Endothelial cell of umbilical vein (primary cell): ENCODE results near the gene OR52D1. TPM values are rescaled to one million over a fixed set of nuclear protein-coding genes. Genes with fewer than 3 reads are reported as not detected.

ENCODE experiments used
- BruUV-seq: library from RNA; stranded (reverse); fragments of 400-500 nt; replicated peaks from 2 replicates; lab custom pipeline; 2021; lab: Mats Ljungman, UMichigan
- CTCF ChIA-PET: fragments of 300-600, 350-600 bp; sonication (Branson Sonifier 250); formaldehyde crosslinking; loops from one replicate; lab custom pipeline; 2021; ENCODE audit warnings: antibody characterized with exemption, inconsistent platforms; lab: Charles Lee
- POLR2A ChIA-PET: fragments of 300-600, 350-600 bp; sonication (Branson Sonifier 250); formaldehyde crosslinking; loops from one replicate; lab custom pipeline; 2021; ENCODE audit warnings: antibody characterized with exemption, inconsistent platforms; lab: Charles Lee
- DNase-seq: peaks from one replicate; pipeline ENCODE4 v3.0.0-alpha.2; 2011; ENCODE audit warnings: low read depth, low spot score
- FAIRE-seq: peaks from 2 replicates; lab custom pipeline; 2011; peaks lifted over from hg19 to GRCh38; lab: Jason Lieb, UNC
- H2AFZ ChIP-seq: 2 replicates; pipeline ENCODE4 v1.6.0; 2012; ENCODE audit warnings: low read depth, low read length, control low read depth, inconsistent platforms
- H3K27ac ChIP-seq: 2 replicates; pipeline ENCODE4 v1.5.1; 2011; ENCODE audit warnings: low read depth, mild to moderate bottlenecking, control low read depth, low read length, moderate library complexity; ENCODE audit not compliant: insufficient read depth
- H3K27me3 ChIP-seq, 2 experiments: 2 replicates each; pipeline versions ENCODE4 v1.6.0 to v1.6.1; 2011; ENCODE audit warnings: low read length in 2 of 2, mixed read lengths in 1 of 2; ENCODE audit not compliant: control insufficient read depth in 2 of 2, insufficient read depth in 2 of 2
- H3K36me3 ChIP-seq, 2 experiments: 2 replicates in 1 of 2; 3 replicates in 1 of 2; pipeline ENCODE4 v1.5.1; 2011; ENCODE audit warnings: low read length in 2 of 2, mild to moderate bottlenecking in 1 of 2, moderate library complexity in 1 of 2; ENCODE audit not compliant: control insufficient read depth in 2 of 2, insufficient read depth in 2 of 2; ENCODE audit errors: extremely low read depth in 1 of 2
- H3K4me1 ChIP-seq: 3 replicates; pipeline ENCODE4 v1.5.1; 2011; ENCODE audit warnings: mild to moderate bottlenecking, low read length; ENCODE audit not compliant: control insufficient read depth, insufficient read depth; ENCODE audit errors: extremely low read depth
- H3K4me2 ChIP-seq: 2 replicates; pipeline ENCODE4 v1.6.1; 2011; ENCODE audit warnings: low read length, control low read depth, mixed read lengths; ENCODE audit not compliant: insufficient read depth
- H3K4me3 ChIP-seq, 3 experiments: fragments of 200-600 bp in 1 of 3; sonication (generic), shearing (Covaris generic) in 1 of 3; replicated peaks in 1 of 3; 2 replicates each; pipeline ENCODE4 v1.5.1; 2011 to 2016; ENCODE audit warnings: control low read depth in 3 of 3, low read length in 3 of 3, mild to moderate bottlenecking in 2 of 3, inconsistent platforms in 1 of 3, low read depth in 1 of 3, moderate library complexity in 1 of 3; ENCODE audit not compliant: insufficient read depth in 1 of 3
- H3K79me2 ChIP-seq: 2 replicates; pipeline ENCODE4 v1.6.0; 2012; ENCODE audit warnings: low read length, inconsistent platforms; ENCODE audit not compliant: control insufficient read depth, insufficient read depth
- H3K9ac ChIP-seq: replicated peaks from 2 replicates; pipeline ENCODE3; 2011; ENCODE audit warnings: low read length, control low read depth; ENCODE audit not compliant: insufficient read depth; ENCODE audit errors: extremely low read depth
- H3K9me1 ChIP-seq: replicated peaks from 3 replicates; pipeline ENCODE4 v1.6.0; 2011; ENCODE audit warnings: mild to moderate bottlenecking, low read length; ENCODE audit not compliant: control insufficient read depth, insufficient read depth; ENCODE audit errors: extremely low read depth
- H3K9me3 ChIP-seq: replicated peaks from 2 replicates; pipeline ENCODE4 v1.5.1; 2012; ENCODE audit warnings: low read length, inconsistent platforms; ENCODE audit not compliant: control insufficient read depth, insufficient read depth
- H4K20me1 ChIP-seq: replicated peaks from 2 replicates; pipeline ENCODE3; 2011; ENCODE audit warnings: mild to moderate bottlenecking, low read length; ENCODE audit not compliant: control insufficient read depth, insufficient read depth; ENCODE audit errors: extremely low read depth
- EZH2 ChIP-seq: IDR thresholded peaks from 2 replicates; pipeline ENCODE4 v1.6.1; 2012; ENCODE audit warnings: borderline replicate concordance, low read depth, mild to moderate bottlenecking, moderate library complexity, low read length, inconsistent platforms; ENCODE audit not compliant: severe bottlenecking
- FOS ChIP-seq: IDR thresholded peaks from 2 replicates; pipeline ENCODE4 v1.6.1; 2011; ENCODE audit warnings: mild to moderate bottlenecking, low read length, moderate library complexity, borderline replicate concordance; ENCODE audit not compliant: insufficient read depth
- GATA2 ChIP-seq: IDR thresholded peaks from 2 replicates; pipeline ENCODE4 v1.7.0; 2011; ENCODE audit warnings: low read depth, mild to moderate bottlenecking, moderate library complexity, mixed read lengths, low read length; ENCODE audit not compliant: insufficient read length, insufficient read depth
- JUN ChIP-seq: IDR thresholded peaks from 2 replicates; pipeline ENCODE4 v1.6.1; 2011; ENCODE audit warnings: borderline replicate concordance, low read depth; ENCODE audit not compliant: insufficient read length, insufficient read depth
- MYC ChIP-seq: IDR thresholded peaks from one replicate; pipeline ENCODE4 v1.6.1; 2011; ENCODE audit warnings: mild to moderate bottlenecking, low read depth, low read length
- POLR2A ChIP-seq: IDR thresholded peaks from 2 replicates; pipeline ENCODE4 v1.6.1; 2012; ENCODE audit warnings: low read depth, mild to moderate bottlenecking, control low read depth, low read length
- POLR2AphosphoS5 ChIP-seq: IDR thresholded peaks from 2 replicates; pipeline ENCODE4 v1.6.1; 2012; ENCODE audit warnings: low read depth, mild to moderate bottlenecking, control low read depth, low read length, moderate library complexity; ENCODE audit not compliant: insufficient read depth
- dilution Hi-C: fragments of 300-500 bp; cut with MboI; formaldehyde crosslinking; loops from one replicate; pipeline ENCODE4 v1.15.0; 2019; ENCODE audit warnings: low sequenced_read_pairs; ENCODE audit not compliant: extremely low pct_ligation_motif_present
- intact Hi-C: fragments of 100-400 bp; cut with micrococcal nuclease; formaldehyde crosslinking; loops from one replicate; pipeline ENCODE4 v1.10.0; 2022
- polyA plus RNA-seq, 4 experiments: library from polyadenylated mRNA; depleted of rRNA in 3 of 4; stranded (reverse) in 3 of 4; unstranded in 1 of 4; fragments of >200 nt; gene quantifications; 2 replicates each; pipeline versions ENCODE4 v1.2.1 to v1.2.3, GENCODE V29; 2011 to 2012; ENCODE audit warnings: missing spikeins in 1 of 4
- total RNA-seq: library from RNA; stranded (reverse); gene quantifications from 2 replicates; pipeline ENCODE4 v1.2.3, GENCODE V29; 2021
- TF ChIP-seq, protein P1 (sequence below): IDR thresholded peaks from 2 replicates; pipeline ENCODE4 v1.6.1; 2011; ENCODE audit not compliant: insufficient read depth, insufficient read length
- TF ChIP-seq, protein P2 (sequence below), 2 donors: IDR thresholded peaks; 1 replicate in 1 of 2; 2 replicates in 1 of 2; pipeline ENCODE4 v1.5.1; 2011; ENCODE audit warnings: low read length in 2 of 2, mild to moderate bottlenecking in 2 of 2, moderate library complexity in 2 of 2, control low read depth in 1 of 2, inconsistent platforms in 1 of 2, low read depth in 1 of 2; ENCODE audit not compliant: insufficient read depth in 1 of 2; ENCODE audit errors: extremely low read depth in 1 of 2

The OR52D1 gene
- total and polyA plus RNA-seq, 2 donors (not counting 3 experiments of a cell fraction or from before 2014, with no cell fraction given), result not detected

DNA sequence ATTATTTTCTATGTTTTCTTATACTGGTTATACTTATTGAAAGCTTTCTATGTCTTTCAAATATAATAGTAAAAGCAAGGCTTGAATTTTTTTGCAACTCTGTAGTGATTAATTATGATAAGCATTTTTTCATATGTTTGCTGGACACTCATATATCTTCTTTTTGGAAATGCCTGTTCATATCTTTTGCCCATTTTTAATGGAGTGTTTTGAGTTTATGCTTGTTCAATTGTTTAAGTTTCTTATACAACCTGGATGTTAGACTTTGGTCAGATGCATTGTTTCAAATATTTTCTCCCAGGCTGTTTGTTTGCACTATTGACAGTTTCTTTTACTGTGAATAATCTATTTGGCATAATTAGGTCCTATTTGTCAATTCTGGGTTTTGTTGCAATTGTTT, 48.0 kb downstream of the OR52D1 start:
- CTCF ChIA-PET, result no interaction called here
- DNase-seq, result no peak
- TF ChIP-seq, protein P1, sequence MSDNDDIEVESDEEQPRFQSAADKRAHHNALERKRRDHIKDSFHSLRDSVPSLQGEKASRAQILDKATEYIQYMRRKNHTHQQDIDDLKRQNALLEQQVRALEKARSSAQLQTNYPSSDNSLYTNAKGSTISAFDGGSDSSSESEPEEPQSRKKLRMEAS, result no peak
- TF ChIP-seq EZH2 (no peak), MYC (no peak), POLR2A (no peak), POLR2AphosphoS5 (no peak), JUN (no peak), FOS (no peak), GATA2 (no peak)
- TF ChIP-seq, protein P2, sequence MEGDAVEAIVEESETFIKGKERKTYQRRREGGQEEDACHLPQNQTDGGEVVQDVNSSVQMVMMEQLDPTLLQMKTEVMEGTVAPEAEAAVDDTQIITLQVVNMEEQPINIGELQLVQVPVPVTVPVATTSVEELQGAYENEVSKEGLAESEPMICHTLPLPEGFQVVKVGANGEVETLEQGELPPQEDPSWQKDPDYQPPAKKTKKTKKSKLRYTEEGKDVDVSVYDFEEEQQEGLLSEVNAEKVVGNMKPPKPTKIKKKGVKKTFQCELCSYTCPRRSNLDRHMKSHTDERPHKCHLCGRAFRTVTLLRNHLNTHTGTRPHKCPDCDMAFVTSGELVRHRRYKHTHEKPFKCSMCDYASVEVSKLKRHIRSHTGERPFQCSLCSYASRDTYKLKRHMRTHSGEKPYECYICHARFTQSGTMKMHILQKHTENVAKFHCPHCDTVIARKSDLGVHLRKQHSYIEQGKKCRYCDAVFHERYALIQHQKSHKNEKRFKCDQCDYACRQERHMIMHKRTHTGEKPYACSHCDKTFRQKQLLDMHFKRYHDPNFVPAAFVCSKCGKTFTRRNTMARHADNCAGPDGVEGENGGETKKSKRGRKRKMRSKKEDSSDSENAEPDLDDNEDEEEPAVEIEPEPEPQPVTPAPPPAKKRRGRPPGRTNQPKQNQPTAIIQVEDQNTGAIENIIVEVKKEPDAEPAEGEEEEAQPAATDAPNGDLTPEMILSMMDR (IDR thresholded peaks at IDR 0.05; ENCODE audit: extremely low read depth in 1 of 2, insufficient read depth in 1 of 2, low read depth in 1 of 2, low read length in 2 of 2), result no peak
- no peaks in the 10 kb centered on the region for H3K9me1 ChIP-seq
- dilution Hi-C loops, result no loop called here
- no peaks in the 10 kb centered on the region for H3K27me3 ChIP-seq
- H3K9ac ChIP-seq, result no peak overlapping the region
- no peaks in the 10 kb centered on the region for H3K36me3 ChIP-seq
- no peak overlapping the region for H3K27ac ChIP-seq
- H3K9me3 ChIP-seq, result no peaks in the 10 kb centered on the region
- no TSS peak for BruUV-seq
- no peak overlapping the region for H3K4me3 ChIP-seq
- POLR2A ChIA-PET, result no interaction called here
- no peak overlapping the region for H3K4me2 ChIP-seq
- no peak for FAIRE-seq
- H4K20me1 ChIP-seq, result no peaks in the 10 kb centered on the region
- intact Hi-C loops, result no loop called here
- no peak overlapping the region for H2AFZ ChIP-seq
- H3K79me2 ChIP-seq, result no peaks in the 10 kb centered on the region
- H3K4me1 ChIP-seq, result no peaks in the 10 kb centered on the region

Other genes starting within 250 kb of the OR52D1 start
- not detected in 2 replicates for gene HBG1, start 238.8 kb upstream of the OR52D1 start, total RNA-seq
- 0.72 TPM in 1 of 2 replicates, not detected in the other for gene HBG1, start 238.8 kb upstream of the OR52D1 start, polyA plus RNA-seq
- gene HBG2, start 233.9 kb upstream of the OR52D1 start, total RNA-seq, result not detected in 2 replicates
- gene HBG2, start 233.9 kb upstream of the OR52D1 start, polyA plus RNA-seq, result 1.2 TPM in 1 of 2 replicates, not detected in the other
- not detected in 2 replicates for gene HBE1, start 218.7 kb upstream of the OR52D1 start, total RNA-seq
- gene HBE1, start 218.7 kb upstream of the OR52D1 start, polyA plus RNA-seq, result 0.32 and 0.37 TPM in 2 replicates
- gene OR51B4, start 186.7 kb upstream of the OR52D1 start, total RNA-seq, result not detected in 2 replicates
- 0.08 TPM in 1 of 2 replicates, not detected in the other for gene OR51B4, start 186.7 kb upstream of the OR52D1 start, polyA plus RNA-seq
- not detected in 2 replicates for gene OR51B2, start 164.4 kb upstream of the OR52D1 start, total RNA-seq
- gene OR51B2, start 164.4 kb upstream of the OR52D1 start, polyA plus RNA-seq, result not detected in 2 replicates
- not detected in 2 replicates for gene OR51B5, start 145.2 kb upstream of the OR52D1 start, total RNA-seq
- gene OR51B5, start 145.2 kb upstream of the OR52D1 start, polyA plus RNA-seq, result 0.07 TPM in 1 of 2 replicates, not detected in the other
- not detected in 2 replicates for gene OR51B6, start 137.2 kb upstream of the OR52D1 start, total RNA-seq
- not detected in 2 replicates for gene OR51B6, start 137.2 kb upstream of the OR52D1 start, polyA plus RNA-seq
- not detected in 2 replicates for gene OR51M1, start 104.9 kb upstream of the OR52D1 start, total RNA-seq
- gene OR51M1, start 104.9 kb upstream of the OR52D1 start, polyA plus RNA-seq, result not detected in 2 replicates
- not detected in 2 replicates for gene OR51Q1, start 66.6 kb upstream of the OR52D1 start, total RNA-seq
- not detected in 2 replicates for gene OR51Q1, start 66.6 kb upstream of the OR52D1 start, polyA plus RNA-seq
- not detected in 2 replicates for gene OR51I1, start 47.2 kb upstream of the OR52D1 start, total RNA-seq
- 0.10 TPM in 1 of 2 replicates, not detected in the other for gene OR51I1, start 47.2 kb upstream of the OR52D1 start, polyA plus RNA-seq
- not detected in 2 replicates for gene OR51I2, start 39.4 kb upstream of the OR52D1 start, total RNA-seq
- gene OR51I2, start 39.4 kb upstream of the OR52D1 start, polyA plus RNA-seq, result not detected in 2 replicates
- gene UBQLN3, start 21.3 kb downstream of the OR52D1 start, total RNA-seq, result not detected in 2 replicates
- not detected in 2 replicates for gene UBQLN3, start 21.3 kb downstream of the OR52D1 start, polyA plus RNA-seq
- gene UBQLNL, start 28.0 kb downstream of the OR52D1 start, total RNA-seq, result 0.28 and 0.33 TPM in 2 replicates
- 0.48 and 0.54 TPM in 2 replicates for gene UBQLNL, start 28.0 kb downstream of the OR52D1 start, polyA plus RNA-seq
- not detected in 2 replicates for gene OR52H1, start 59.9 kb downstream of the OR52D1 start, total RNA-seq
- gene OR52H1, start 59.9 kb downstream of the OR52D1 start, polyA plus RNA-seq, result 0.30 and 0.33 TPM in 2 replicates
- not detected in 2 replicates for gene OR52B6, start 92.2 kb downstream of the OR52D1 start, total RNA-seq
- not detected in 2 replicates for gene OR52B6, start 92.2 kb downstream of the OR52D1 start, polyA plus RNA-seq
- 4.8 and 5.6 TPM in 2 replicates for gene TRIM6, start 108.0 kb downstream of the OR52D1 start, total RNA-seq
- 3.3 and 3.9 TPM in 2 replicates for gene TRIM6, start 108.0 kb downstream of the OR52D1 start, polyA plus RNA-seq
- 5.2 and 6.7 TPM in 2 replicates for gene TRIM34, start 136.3 kb downstream of the OR52D1 start, total RNA-seq
- gene TRIM34, start 136.3 kb downstream of the OR52D1 start, polyA plus RNA-seq, result 14.6 and 15.2 TPM in 2 replicates
- 54.5 and 61.4 TPM in 2 replicates for gene TRIM5, start 196.4 kb downstream of the OR52D1 start, total RNA-seq
- 46.0 and 57.3 TPM in 2 replicates for gene TRIM5, start 196.4 kb downstream of the OR52D1 start, polyA plus RNA-seq
- 73.4 and 110 TPM in 2 replicates for gene TRIM22, start 201.1 kb downstream of the OR52D1 start, total RNA-seq
- gene TRIM22, start 201.1 kb downstream of the OR52D1 start, polyA plus RNA-seq, result 67.5 and 73.5 TPM in 2 replicates
- gene OR56B1, start 247.8 kb downstream of the OR52D1 start, total RNA-seq, result not detected in 2 replicates
- gene OR56B1, start 247.8 kb downstream of the OR52D1 start, polyA plus RNA-seq, result not detected in 2 replicates